ENCODE measurements around the gene CDK3.

CDK3 gene

GRCh38 chr17:76005263-76006149, 4.9 kb downstream of the CDK3 start:
- H3K9me3 ChIP-seq: no peaks in the 10 kb centered on the region
- peak; percentile 54 to 64 for TF ChIP-seq CTCF (IDR thresholded peaks at IDR 0.05)
- H3K4me1 ChIP-seq: peaks cover 0 to under 1% (median 0%) of the 10 kb centered on the region in 4 donors
- peak; percentile 69 to 83 for DNase-seq
- no peak overlapping the region for H3K4me3 ChIP-seq
- intact Hi-C loops (cut with DNase I; ENCODE audit: low total_unique reads): loop anchor here (2.0 kb wide), 1 partner anchor 101 kb away; the partner anchor contains the start of gene MRPL38
- H3K36me3 ChIP-seq: peaks cover 0 to 44% (median 0%) of the 10 kb centered on the region in 3 donors
- H3K27ac ChIP-seq: no peak overlapping the region
- H3K27me3 ChIP-seq: no peaks in the 10 kb centered on the region

- no peak for TF ChIP-seq CTCF (IDR thresholded peaks at IDR 0.05)
- H3K36me3 ChIP-seq: peaks cover 0 to 28% (median 0%) of the 10 kb centered on the region in 3 donors
- DNase-seq: no peak
- no peak overlapping the region for H3K4me3 ChIP-seq
- intact Hi-C loops (cut with DNase I; ENCODE audit: low total_unique reads): loop anchor here (2.0 kb wide), 1 partner anchor 102 kb away; the partner anchor contains the start of gene MRPL38
- H3K9me3 ChIP-seq: no peaks in the 10 kb centered on the region
- no peak overlapping the region for H3K27ac ChIP-seq
- H3K27me3 ChIP-seq: no peaks in the 10 kb centered on the region
- H3K4me1 ChIP-seq: no peaks in the 10 kb centered on the region
These were observed 6.6 kb downstream of the CDK3 start for GRCh38 chr17:76007131-76007849.

GRCh38 chr17:76007850-76008165, 7.2 kb downstream of the CDK3 start:
- H3K27me3 ChIP-seq: no peaks in the 10 kb centered on the region
- H3K36me3 ChIP-seq: peaks cover 0 to 24% (median 0%) of the 10 kb centered on the region in 3 donors
- intact Hi-C loops (cut with DNase I; ENCODE audit: low total_unique reads): loop anchor here (2.0 kb wide), 1 partner anchor 103 kb away; the partner anchor contains the start of gene MRPL38
- no peak for TF ChIP-seq CTCF (IDR thresholded peaks at IDR 0.05)
- no peak for DNase-seq
- no peak overlapping the region for H3K27ac ChIP-seq
- H3K9me3 ChIP-seq: no peaks in the 10 kb centered on the region
- H3K4me3 ChIP-seq: no peak overlapping the region
- H3K4me1 ChIP-seq: no peaks in the 10 kb centered on the region

- TF ChIP-seq CTCF (IDR thresholded peaks at IDR 0.05): no peak
- no peak overlapping the region for H3K27ac ChIP-seq
- H3K9me3 ChIP-seq: no peaks in the 10 kb centered on the region
- H3K27me3 ChIP-seq: no peaks in the 10 kb centered on the region
- H3K36me3 ChIP-seq: peaks cover 0 to 21% (median 0%) of the 10 kb centered on the region in 3 donors
- H3K4me3 ChIP-seq: no peak overlapping the region
- DNase-seq: no peak
- intact Hi-C loops (cut with DNase I; ENCODE audit: low total_unique reads): no loop called here
- no peaks in the 10 kb centered on the region for H3K4me1 ChIP-seq
These were observed 7.6 kb downstream of the CDK3 start for GRCh38 chr17:76008208-76008607.

GRCh38 chr17:76008630-76009425, 8.2 kb downstream of the CDK3 start:
- no peak for DNase-seq
- no peaks in the 10 kb centered on the region for H3K4me1 ChIP-seq
- intact Hi-C loops (cut with DNase I; ENCODE audit: low total_unique reads): no loop called here
- TF ChIP-seq CTCF (IDR thresholded peaks at IDR 0.05): no peak
- no peak overlapping the region for H3K4me3 ChIP-seq
- peaks cover 0 to 17% (median 0%) of the 10 kb centered on the region in 3 donors for H3K36me3 ChIP-seq
- H3K9me3 ChIP-seq: no peaks in the 10 kb centered on the region
- no peak overlapping the region for H3K27ac ChIP-seq
- no peaks in the 10 kb centered on the region for H3K27me3 ChIP-seq
